GM23248 (cell line): Measurements from ENCODE around the gene HINFP. TPM values are rescaled to one million over a fixed set of nuclear protein-coding genes. Genes with fewer than 3 reads are reported as not detected.

Experiments
- DNase-seq: peaks from one replicate; pipeline ENCODE4 v3.0.0-alpha.2; 2015
- H2AFZ ChIP-seq: fragments of 200-600 bp; sonication (generic); 2 replicates; pipeline ENCODE4 v1.6.1; 2016; ENCODE audit warnings: antibody characterized with exemption
- H3F3A ChIP-seq: fragments of 200-600 bp; sonication (generic); 2 replicates; pipeline ENCODE4 v1.6.1; 2016; ENCODE audit warnings: mild to moderate bottlenecking, antibody characterized with exemption, mixed run types; ENCODE audit not compliant: insufficient read depth
- H3K27ac ChIP-seq: fragments of 200-600 bp; sonication (generic); 2 replicates; pipeline ENCODE4 v1.5.1; 2016; ENCODE audit warnings: mild to moderate bottlenecking
- H3K27me3 ChIP-seq: fragments of 200-600 bp; sonication (generic); replicated peaks from 2 replicates; pipeline ENCODE4 v1.6.1; 2016; ENCODE audit warnings: mild to moderate bottlenecking; ENCODE audit not compliant: insufficient read depth
- H3K36me3 ChIP-seq: fragments of 200-600 bp; sonication (generic); 2 replicates; pipeline ENCODE4 v1.6.1; 2016; ENCODE audit warnings: low read depth, mild to moderate bottlenecking
- H3K4me1 ChIP-seq: fragments of 200-600 bp; sonication (generic); 2 replicates; pipeline ENCODE4 v1.6.1; 2016; ENCODE audit warnings: mild to moderate bottlenecking; ENCODE audit not compliant: insufficient read depth
- H3K4me2 ChIP-seq: fragments of 200-600 bp; sonication (generic); one replicate; pipeline ENCODE4 v1.6.1; 2016; ENCODE audit warnings: mild to moderate bottlenecking; ENCODE audit not compliant: unreplicated experiment
- H3K4me3 ChIP-seq: fragments of 200-600 bp; sonication (generic); 2 replicates; pipeline ENCODE4 v1.5.1; 2016; ENCODE audit warnings: mild to moderate bottlenecking
- H3K79me2 ChIP-seq: fragments of 200-600 bp; sonication (generic); 2 replicates; pipeline ENCODE4 v1.6.1; 2016; ENCODE audit warnings: mild to moderate bottlenecking; ENCODE audit not compliant: insufficient read depth
- H3K9ac ChIP-seq: fragments of 200-600 bp; sonication (generic); 2 replicates; pipeline ENCODE4 v1.6.1; 2016; ENCODE audit warnings: mild to moderate bottlenecking
- H3K9me2 ChIP-seq: fragments of 200-600 bp; sonication (generic); 2 replicates; pipeline ENCODE4 v1.6.1; 2016; ENCODE audit warnings: mixed run types, mild to moderate bottlenecking, moderate library complexity; ENCODE audit not compliant: insufficient read depth
- H3K9me3 ChIP-seq: fragments of 200-600 bp; sonication (generic); one replicate; pipeline ENCODE4 v1.6.1; 2017; ENCODE audit warnings: low read depth
- H4K20me1 ChIP-seq: fragments of 200-600 bp; sonication (generic); 2 replicates; pipeline ENCODE4 v1.6.0; 2016; ENCODE audit not compliant: insufficient read depth
- EZH2 ChIP-seq: fragments of 200-600 bp; sonication (generic); IDR thresholded peaks from 2 replicates; pipeline ENCODE4 v1.6.1; 2018; ENCODE audit warnings: antibody characterized with exemption, mild to moderate bottlenecking; ENCODE audit not compliant: insufficient read depth, poor library complexity, severe bottlenecking
- EZH2phosphoT487 ChIP-seq: fragments of 200-600 bp; sonication (generic); IDR thresholded peaks from 2 replicates; pipeline ENCODE4 v1.6.1; 2018; ENCODE audit warnings: antibody characterized with exemption, moderate library complexity, mild to moderate bottlenecking, low read depth; ENCODE audit not compliant: insufficient read depth
- WGBS, 2 experiments: methylation state at CpG; one replicate each; pipeline ENCODE4 v1.1.6; 2015 to 2017; ENCODE audit warnings: low lambda C conversion rate in 2 of 2, low coverage in 1 of 2; ENCODE audit errors: missing lambda C conversion rate in 2 of 2; 5-methylcytosine and 5-hydroxymethylcytosine counted together
- in situ Hi-C: fragments of 300-500 bp; cut with MboI; formaldehyde crosslinking; loops from 2 replicates; pipeline ENCODE4 v1.15.0; 2020
- polyA plus RNA-seq: library from polyadenylated mRNA; unstranded; fragments of >200 nt; fragmentation: Nextera tagmentation; extraction: Ambion mirVana; gene quantifications from 2 replicates; pipeline ENCODE4 v1.2.1, GENCODE V29; 2016
- total RNA-seq: library from RNA; depleted of rRNA; stranded (reverse); fragments of >200 nt; shearing (Covaris generic); gene quantifications from 2 replicates; pipeline ENCODE4 v1.2.3, GENCODE V29; 2014

HINFP gene
- total and polyA plus RNA-seq, 2 experiments from 2014 or later: 8.3 to 31.8 TPM

DNA sequence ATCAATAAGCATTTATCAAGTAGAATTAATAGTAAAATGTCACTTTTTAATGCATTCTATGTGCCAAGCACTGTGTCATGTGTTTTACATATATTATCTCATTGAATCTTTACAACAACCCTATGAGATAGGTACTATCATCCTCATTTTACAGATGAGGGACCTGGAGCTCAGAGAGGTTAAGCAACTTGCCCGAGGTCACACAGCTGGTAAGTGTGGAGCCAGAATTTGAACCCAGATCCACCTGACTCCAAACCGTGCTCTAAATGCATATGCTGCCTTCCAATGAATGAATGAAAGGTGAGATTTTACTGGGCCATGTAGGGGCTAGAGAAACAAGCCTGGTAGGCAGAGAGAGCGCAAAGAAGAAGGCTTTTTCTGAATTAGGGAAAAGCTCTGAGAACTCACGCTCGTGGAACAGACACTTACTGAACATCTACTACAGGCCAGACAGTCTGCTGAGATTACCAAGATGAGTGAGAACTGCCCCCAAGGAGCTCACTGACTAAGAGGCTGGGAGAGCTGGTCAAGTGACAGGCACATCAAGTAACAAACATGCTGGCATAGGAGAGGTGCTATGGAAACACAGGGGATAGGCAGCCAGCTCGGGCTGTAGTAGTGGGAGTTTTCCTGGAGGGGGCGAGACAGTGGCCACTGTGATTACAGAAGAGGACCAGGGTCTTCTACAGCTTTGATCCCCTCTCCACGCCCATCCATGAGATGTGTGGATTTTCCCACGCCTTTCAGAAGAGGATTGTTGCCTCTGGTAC lies 31.9 kb downstream of the HINFP start:
- no peak overlapping the region for H3K4me3 ChIP-seq
- 51 to 53% methylated on average over 9 of the region's 9 CpGs for WGBS, 2 experiments
- in situ Hi-C loops: no loop called here
- peaks cover 33% of the 10 kb centered on the region; the same call in 1 of the 2 replicates for H3K27me3 ChIP-seq
- H3K79me2 ChIP-seq: no peaks in the 10 kb centered on the region
- no peaks in the 10 kb centered on the region for H3K9me2 ChIP-seq
- H3K4me2 ChIP-seq: no peak overlapping the region
- H3K9me3 ChIP-seq: no peaks in the 10 kb centered on the region
- H4K20me1 ChIP-seq: no peaks in the 10 kb centered on the region
- no peaks in the 10 kb centered on the region for H3K36me3 ChIP-seq
- TF ChIP-seq EZH2phosphoT487: no peak
- no peak for TF ChIP-seq EZH2
- H3K4me1 ChIP-seq: no peaks in the 10 kb centered on the region
- no peak overlapping the region for H2AFZ ChIP-seq
- no peak overlapping the region for H3K27ac ChIP-seq
- no peaks in the 10 kb centered on the region for H3F3A ChIP-seq
- no peak overlapping the region for H3K9ac ChIP-seq
- DNase-seq: peak; percentile 17

DNA sequence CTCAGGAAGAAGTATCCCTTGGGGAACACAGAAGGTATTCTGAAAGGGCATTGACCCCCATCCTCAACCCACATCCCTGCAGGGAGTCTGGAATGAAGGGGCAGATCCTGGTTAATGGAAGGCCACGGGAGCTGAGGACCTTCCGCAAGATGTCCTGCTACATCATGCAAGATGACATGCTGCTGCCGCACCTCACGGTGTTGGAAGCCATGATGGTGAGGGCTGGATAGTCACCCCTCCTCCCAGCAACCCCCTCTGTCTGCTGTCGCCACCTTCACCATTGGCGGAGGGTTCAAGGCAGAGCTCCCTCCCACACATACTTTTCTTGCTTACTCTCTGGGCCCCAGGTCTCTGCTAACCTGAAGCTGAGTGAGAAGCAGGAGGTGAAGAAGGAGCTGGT lies 32.8 kb downstream of the HINFP start:
- in situ Hi-C loops: no loop called here
- no peak for TF ChIP-seq EZH2
- no peaks in the 10 kb centered on the region for H3K9me3 ChIP-seq
- H3K27ac ChIP-seq: no peak overlapping the region
- no peak for DNase-seq
- H3K36me3 ChIP-seq: no peaks in the 10 kb centered on the region
- 81 to 84% methylated on average over 6 of the region's 6 CpGs for WGBS, 2 experiments
- peaks cover 32% of the 10 kb centered on the region; the same call in 1 of the 2 replicates for H3K27me3 ChIP-seq
- H3K79me2 ChIP-seq: no peaks in the 10 kb centered on the region
- H3K4me1 ChIP-seq: no peaks in the 10 kb centered on the region
- H3K4me2 ChIP-seq: no peak overlapping the region
- H3F3A ChIP-seq: no peaks in the 10 kb centered on the region
- H3K9ac ChIP-seq: no peak overlapping the region
- H3K9me2 ChIP-seq: no peaks in the 10 kb centered on the region
- H4K20me1 ChIP-seq: no peaks in the 10 kb centered on the region
- no peak overlapping the region for H2AFZ ChIP-seq
- no peak overlapping the region for H3K4me3 ChIP-seq

DNA sequence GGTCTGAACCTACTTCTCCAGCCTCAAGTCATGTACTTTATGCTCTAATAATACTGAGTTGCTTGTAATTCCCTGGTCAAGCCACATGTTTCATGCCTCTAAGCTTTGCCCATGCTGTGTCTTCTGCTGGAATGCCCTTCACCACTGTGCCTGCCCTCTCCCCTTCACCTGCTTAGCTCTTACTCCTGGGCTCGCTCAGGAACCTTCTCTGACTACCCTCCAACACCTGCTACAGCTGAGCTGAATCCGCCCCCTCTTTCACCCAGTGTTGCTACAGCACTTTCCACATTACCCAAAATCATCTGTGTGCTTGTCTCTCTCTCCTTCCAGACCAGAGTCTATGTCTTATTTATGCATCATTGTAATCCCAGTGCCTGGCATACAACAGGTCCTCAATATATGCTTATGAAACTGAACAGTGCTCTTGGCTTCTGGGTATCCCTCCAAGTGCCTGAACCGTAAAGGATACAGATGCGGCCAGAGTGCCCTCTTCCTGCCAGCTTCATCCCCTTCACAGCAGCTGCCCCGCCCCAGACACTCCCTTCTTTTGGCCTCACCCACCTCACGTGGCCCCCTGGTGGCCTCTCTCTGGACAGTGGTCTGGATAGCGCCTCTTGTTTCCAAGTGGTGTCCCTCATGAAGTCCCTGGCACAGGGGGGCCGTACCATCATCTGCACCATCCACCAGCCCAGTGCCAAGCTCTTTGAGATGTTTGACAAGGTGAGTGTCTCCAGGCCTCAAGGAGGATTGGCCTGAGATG lies 34.5 kb downstream of the HINFP start:
- peaks cover 25% of the 10 kb centered on the region; the same call in 1 of the 2 replicates for H3K27me3 ChIP-seq
- H3K4me1 ChIP-seq: no peaks in the 10 kb centered on the region
- WGBS, 2 experiments: 30 to 32% methylated on average over 8 of the region's 8 CpGs
- no peak overlapping the region for H3K27ac ChIP-seq
- no peaks in the 10 kb centered on the region for H3K36me3 ChIP-seq
- H3K79me2 ChIP-seq: no peaks in the 10 kb centered on the region
- TF ChIP-seq EZH2: no peak
- TF ChIP-seq EZH2phosphoT487: no peak
- no peak overlapping the region for H2AFZ ChIP-seq
- H3K4me2 ChIP-seq: no peak overlapping the region
- no peak overlapping the region for H3K4me3 ChIP-seq
- in situ Hi-C loops: no loop called here
- DNase-seq: peak; percentile 35
- no peaks in the 10 kb centered on the region for H4K20me1 ChIP-seq
- no peaks in the 10 kb centered on the region for H3K9me2 ChIP-seq
- no peaks in the 10 kb centered on the region for H3K9me3 ChIP-seq
- H3K9ac ChIP-seq: no peak overlapping the region
- H3F3A ChIP-seq: no peaks in the 10 kb centered on the region

DNA sequence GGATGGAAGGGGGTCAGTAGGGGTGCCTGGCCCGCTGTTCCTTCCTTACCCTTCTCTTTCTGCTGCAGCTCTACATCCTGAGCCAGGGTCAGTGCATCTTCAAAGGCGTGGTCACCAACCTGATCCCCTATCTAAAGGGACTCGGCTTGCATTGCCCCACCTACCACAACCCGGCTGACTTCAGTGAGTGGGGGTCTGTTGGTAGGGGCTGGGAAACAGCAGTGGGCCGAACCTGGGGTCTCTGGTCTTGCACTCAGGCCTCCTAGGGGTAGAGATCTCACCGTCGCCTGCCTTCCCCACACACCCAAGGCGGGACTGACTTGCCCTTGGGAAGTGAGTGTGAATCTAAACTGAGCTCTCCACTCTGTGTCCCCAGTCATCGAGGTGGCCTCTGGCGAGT lies 35.1 kb downstream of the HINFP start:
- 67 to 75% methylated on average over 10 of the region's 10 CpGs for WGBS, 2 experiments

More for the DNA sequence above, 35.1 kb downstream of the HINFP start:
- no peak overlapping the region for H3K27ac ChIP-seq
- H3K4me2 ChIP-seq: no peak overlapping the region
- no peaks in the 10 kb centered on the region for H3F3A ChIP-seq
- no peaks in the 10 kb centered on the region for H3K36me3 ChIP-seq
- in situ Hi-C loops: no loop called here
- no peaks in the 10 kb centered on the region for H3K4me1 ChIP-seq
- no peak overlapping the region for H3K9ac ChIP-seq
- no peaks in the 10 kb centered on the region for H4K20me1 ChIP-seq
- no peaks in the 10 kb centered on the region for H3K9me2 ChIP-seq
- DNase-seq: no peak
- no peak overlapping the region for H3K4me3 ChIP-seq
- H2AFZ ChIP-seq: no peak overlapping the region
- no peaks in the 10 kb centered on the region for H3K9me3 ChIP-seq
- no peaks in the 10 kb centered on the region for H3K79me2 ChIP-seq
- H3K27me3 ChIP-seq: peaks cover 21% of the 10 kb centered on the region; the same call in 1 of the 2 replicates
- no peak for TF ChIP-seq EZH2phosphoT487
- TF ChIP-seq EZH2: no peak
